Neural cell (in vitro differentiated cells): ENCODE measurements around the gene SURF2. TPM values are rescaled to one million over a fixed set of nuclear protein-coding genes. Genes with fewer than 3 reads are reported as not detected.

Source experiments
- H2AFZ ChIP-seq: fragments of 200-600, 300-800 bp; sonication (generic), shearing (Covaris generic); 2 replicates; pipeline ENCODE4 v1.6.0; 2014; ENCODE audit warnings: low read depth, mild to moderate bottlenecking, antibody characterized with exemption, low read length, moderate library complexity
- H3F3A ChIP-seq: fragments of 200-600 bp; shearing (Covaris generic); 2 replicates; pipeline ENCODE4 v1.6.1; 2016; ENCODE audit warnings: mild to moderate bottlenecking, moderate library complexity, mixed read lengths, antibody characterized with exemption, low read length; ENCODE audit not compliant: insufficient read depth, poor library complexity, severe bottlenecking
- H3K27ac ChIP-seq: fragments of 200-600, 300-800 bp; sonication (generic), shearing (Covaris generic); 2 replicates; pipeline ENCODE4 v1.5.1; 2014; ENCODE audit warnings: mild to moderate bottlenecking, low read length, moderate library complexity
- H3K27me3 ChIP-seq: fragments of 300-800, 200-600 bp; sonication (generic), shearing (Covaris generic); 2 replicates; pipeline ENCODE4 v1.6.0; 2014; ENCODE audit warnings: mild to moderate bottlenecking, low read depth, low read length, moderate library complexity; ENCODE audit not compliant: insufficient read depth
- H3K36me3 ChIP-seq: fragments of 300-800, 200-600 bp; sonication (generic), shearing (Covaris generic); 2 replicates; pipeline ENCODE4 v1.5.1; 2014; ENCODE audit warnings: mild to moderate bottlenecking, antibody characterized with exemption, low read length, moderate library complexity; ENCODE audit not compliant: insufficient read depth
- H3K4me2 ChIP-seq: fragments of 300-800, 200-600 bp; sonication (generic), shearing (Covaris generic); 2 replicates; pipeline ENCODE4 v1.6.0; 2014; ENCODE audit warnings: mild to moderate bottlenecking, low read length
- H3K4me3 ChIP-seq: fragments of 300-800, 200-600 bp; sonication (generic), shearing (Covaris generic); 2 replicates; pipeline ENCODE4 v1.5.1; 2014; ENCODE audit warnings: mild to moderate bottlenecking, low read length, moderate library complexity
- H3K79me2 ChIP-seq: fragments of 200-600 bp; shearing (Covaris generic); replicated peaks from 2 replicates; pipeline ENCODE4 v1.6.0; 2014; ENCODE audit warnings: mild to moderate bottlenecking, low read length, moderate library complexity; ENCODE audit not compliant: insufficient read depth
- H3K9ac ChIP-seq: fragments of 300-800, 200-600 bp; sonication (generic), shearing (Covaris generic); 2 replicates; pipeline ENCODE4 v1.6.1; 2016; ENCODE audit warnings: mild to moderate bottlenecking, low read length, mixed read lengths
- H3K9me2 ChIP-seq: fragments of 200-600 bp; shearing (Covaris generic); 2 replicates; pipeline ENCODE4 v1.6.1; 2016; ENCODE audit warnings: mild to moderate bottlenecking, low read length, mixed read lengths; ENCODE audit not compliant: insufficient read depth
- H3K9me3 ChIP-seq: fragments of 200-600, 300-800 bp; sonication (generic), shearing (Covaris generic); 2 replicates; pipeline ENCODE4 v1.6.1; 2016; ENCODE audit warnings: mild to moderate bottlenecking, mixed run types, low read length, moderate library complexity, mixed read lengths
- H4K20me1 ChIP-seq: fragments of 200-600 bp; shearing (Covaris generic); 2 replicates; pipeline ENCODE4 v1.6.1; 2016; ENCODE audit warnings: mild to moderate bottlenecking, mixed run types; ENCODE audit not compliant: insufficient read depth
- CTCF ChIP-seq: fragments of 450-650 bp; IDR thresholded peaks from 2 replicates; pipeline ENCODE4 v1.5.1; 2014; ENCODE audit warnings: antibody characterized with exemption, mild to moderate bottlenecking, moderate library complexity; ENCODE audit not compliant: poor library complexity, severe bottlenecking
- EP300 ChIP-seq: fragments of 450-650 bp; conservative IDR thresholded peaks from 2 replicates; pipeline ENCODE4 v1.6.1; 2014; ENCODE audit warnings: antibody characterized with exemption, mild to moderate bottlenecking, moderate library complexity; ENCODE audit not compliant: poor library complexity, severe bottlenecking
- EZH2 ChIP-seq: fragments of 200-600, 300-800 bp; shearing (Covaris generic), sonication (generic); IDR thresholded peaks from 2 replicates; pipeline ENCODE4 v1.6.1; 2014; ENCODE audit warnings: antibody characterized with exemption, low read length, borderline replicate concordance, mild to moderate bottlenecking; ENCODE audit not compliant: insufficient read depth, poor library complexity, severe bottlenecking
- MXI1 ChIP-seq: fragments of 450-650 bp; conservative IDR thresholded peaks from 2 replicates; pipeline ENCODE4 v1.6.1; 2014; ENCODE audit warnings: antibody characterized with exemption, mild to moderate bottlenecking; ENCODE audit not compliant: poor library complexity, severe bottlenecking
- POLR2AphosphoS5 ChIP-seq: IDR thresholded peaks from 2 replicates; pipeline ENCODE4 v1.6.1; 2012
- RAD21 ChIP-seq: fragments of 450-650 bp; conservative IDR thresholded peaks from 2 replicates; pipeline ENCODE4 v1.6.1; 2014; ENCODE audit warnings: antibody characterized with exemption, mild to moderate bottlenecking, moderate library complexity
- REST ChIP-seq: IDR thresholded peaks from 2 replicates; pipeline ENCODE4 v1.6.1; 2012; ENCODE audit warnings: borderline replicate concordance
- SMC3 ChIP-seq: fragments of 450-650 bp; conservative IDR thresholded peaks from 2 replicates; pipeline ENCODE4 v1.6.1; 2014; ENCODE audit warnings: antibody characterized with exemption, mild to moderate bottlenecking, moderate library complexity; ENCODE audit not compliant: poor library complexity
- TAF1 ChIP-seq: IDR thresholded peaks from 2 replicates; pipeline ENCODE4 v1.6.1; 2012; ENCODE audit warnings: low read depth
- polyA plus RNA-seq: library from polyadenylated mRNA; depleted of rRNA; stranded (reverse); fragments of >200 nt; gene quantifications from 2 replicates; pipeline ENCODE4 v1.2.3, GENCODE V29; 2014

Gene SURF2
- polyA plus RNA-seq, 1 donor from 2014 or later, result 36.4 TPM

- Histone ChIP-seq H3K27ac (no peak overlapping the region), H3K79me2 (no peaks in the 10 kb centered on the region), H3K4me2 (no peak overlapping the region), H2AFZ (no peak overlapping the region), H3K9ac (no peak overlapping the region), H3K9me3 (no peaks in the 10 kb centered on the region), H3K4me3 (no peak overlapping the region), H3K27me3 (no peaks in the 10 kb centered on the region), H3K9me2 (no peaks in the 10 kb centered on the region), H3K36me3 (no peaks in the 10 kb centered on the region), H4K20me1 (no peaks in the 10 kb centered on the region), H3F3A (no peaks in the 10 kb centered on the region)
- TF ChIP-seq EZH2 (no peak), MXI1 (no peak), SMC3 (no peak), REST (no peak), RAD21 (no peak), TAF1 (no peak), EP300 (no peak), CTCF (no peak), POLR2AphosphoS5 (no peak)
Observed at GRCh38 chr9:133380734-133381133, 24.4 kb downstream of the SURF2 start.

GRCh38 chr9:133382507-133383141 lies 26.3 kb downstream of the SURF2 start:
- Histone ChIP-seq H3K27ac (no peak overlapping the region), H3K4me2 (no peak overlapping the region), H3K4me3 (no peak overlapping the region), H2AFZ (no peak overlapping the region), H3K9ac (no peak overlapping the region), H3K36me3 (no peaks in the 10 kb centered on the region), H3K27me3 (no peaks in the 10 kb centered on the region), H3K9me2 (no peaks in the 10 kb centered on the region), H3F3A (no peaks in the 10 kb centered on the region), H3K79me2 (no peaks in the 10 kb centered on the region), H3K9me3 (no peaks in the 10 kb centered on the region), H4K20me1 (no peaks in the 10 kb centered on the region)
- TF ChIP-seq RAD21, result no peak
- TF ChIP-seq SMC3, result no peak
- TF ChIP-seq REST, result no peak
- no peak for TF ChIP-seq EZH2
- TF ChIP-seq MXI1, result no peak
- no peak for TF ChIP-seq TAF1
- no peak for TF ChIP-seq POLR2AphosphoS5
- no peak for TF ChIP-seq CTCF
- TF ChIP-seq EP300, result no peak
